ENCODE results near the gene PRPF6. TPM values are rescaled to one million over a fixed set of nuclear protein-coding genes. Genes with fewer than 3 reads are reported as not detected.
A peak's percentile ranks its signal among the peaks of the same experiment; 100 is the strongest.

Gene PRPF6
- total and polyA plus RNA-seq, 2 of the 13 experiments (the other 11 are each of a cell fraction or from before 2014, with no cell fraction given), result 63.7 to 101 TPM

DNA sequence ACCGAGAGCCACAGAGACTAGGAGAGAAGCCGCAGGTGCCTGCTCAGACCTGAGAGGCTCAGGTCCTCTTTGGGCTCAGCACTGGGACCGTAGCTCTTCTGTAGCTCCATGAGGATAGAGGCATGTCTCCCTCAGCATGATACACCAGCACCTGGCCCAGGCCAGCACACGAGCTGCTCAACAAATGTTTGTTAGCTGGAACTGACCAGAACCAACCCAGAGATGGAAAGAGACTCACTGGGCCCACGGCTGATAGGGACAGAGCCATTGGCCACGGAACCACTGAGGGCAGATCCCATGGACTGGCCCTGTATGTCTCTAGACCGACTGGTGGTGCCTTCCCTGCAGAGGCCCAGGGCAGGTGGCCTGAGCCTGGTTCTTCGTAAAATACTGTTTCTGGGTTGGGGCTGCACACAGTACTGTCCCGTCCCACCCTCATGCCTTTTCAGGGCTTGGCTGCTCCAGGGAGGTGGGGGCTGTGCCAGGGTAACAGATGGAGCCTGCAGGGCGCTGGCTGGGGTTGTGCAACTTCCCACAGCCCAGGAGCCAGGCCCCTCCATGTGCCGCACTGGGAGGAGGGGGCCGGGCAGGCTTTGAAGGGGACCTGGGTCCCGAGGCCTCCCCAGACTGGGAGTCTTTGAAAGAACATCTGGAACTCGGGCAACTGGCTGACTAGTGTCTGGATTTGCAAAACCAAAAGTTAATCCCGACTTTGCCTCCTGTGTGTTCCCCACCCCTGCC, 60.3 kb downstream of the PRPF6 start (continued):
- TF ChIP-seq, protein P1, sequence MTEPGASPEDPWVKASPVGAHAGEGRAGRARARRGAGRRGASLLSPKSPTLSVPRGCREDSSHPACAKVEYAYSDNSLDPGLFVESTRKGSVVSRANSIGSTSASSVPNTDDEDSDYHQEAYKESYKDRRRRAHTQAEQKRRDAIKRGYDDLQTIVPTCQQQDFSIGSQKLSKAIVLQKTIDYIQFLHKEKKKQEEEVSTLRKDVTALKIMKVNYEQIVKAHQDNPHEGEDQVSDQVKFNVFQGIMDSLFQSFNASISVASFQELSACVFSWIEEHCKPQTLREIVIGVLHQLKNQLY (CRISPR knock-in tag; IDR thresholded peaks at IDR 0.05), result 0 out of 2 replicates have a peak, but pooled peaks have one; percentile 14
- TF ChIP-seq ZNF331 (CRISPR knock-in tag; IDR thresholded peaks at IDR 0.05) (peak; percentile 65), REL (CRISPR knock-in tag; conservative IDR thresholded peaks at IDR 0.05) (no peak), YEATS2 (CRISPR knock-in tag; IDR thresholded peaks at IDR 0.05; ENCODE audit: borderline replicate concordance) (no peak), ZNF354B (CRISPR knock-in tag; IDR thresholded peaks at IDR 0.05) (peak; percentile 76; the same call in 1 of the 2 replicates), NBN (conservative IDR thresholded peaks at IDR 0.05) (no peak), MTF2 (CRISPR knock-in tag; IDR thresholded peaks at IDR 0.05; ENCODE audit: borderline replicate concordance) (0 out of 2 replicates have a peak, but pooled peaks have one; percentile 25), NKX3-1 (CRISPR knock-in tag; IDR thresholded peaks at IDR 0.05) (0 out of 2 replicates have a peak, but pooled peaks have one; percentile 13), ZNF766 (CRISPR knock-in tag; IDR thresholded peaks at IDR 0.05; ENCODE audit: borderline replicate concordance) (0 out of 2 replicates have a peak, but pooled peaks have one; percentile 42), RARA (CRISPR knock-in tag; IDR thresholded peaks at IDR 0.05) (peak; percentile 15; the same call in 1 of the 2 replicates), YEATS4 (CRISPR knock-in tag; IDR thresholded peaks at IDR 0.05; ENCODE audit: borderline replicate concordance) (peak; percentile 73), GABPA (IDR thresholded peaks at IDR 0.05; ENCODE audit: low read depth, low read length) (no peak), GABPA (CRISPR knock-in tag; IDR thresholded peaks at IDR 0.05; ENCODE audit: low read depth) (0 out of 2 replicates have a peak, but pooled peaks have one; percentile 6), ZMYM4 (CRISPR knock-in tag; IDR thresholded peaks at IDR 0.05) (0 out of 2 replicates have a peak, but pooled peaks have one; percentile 49)
- TF ChIP-seq, protein P2, sequence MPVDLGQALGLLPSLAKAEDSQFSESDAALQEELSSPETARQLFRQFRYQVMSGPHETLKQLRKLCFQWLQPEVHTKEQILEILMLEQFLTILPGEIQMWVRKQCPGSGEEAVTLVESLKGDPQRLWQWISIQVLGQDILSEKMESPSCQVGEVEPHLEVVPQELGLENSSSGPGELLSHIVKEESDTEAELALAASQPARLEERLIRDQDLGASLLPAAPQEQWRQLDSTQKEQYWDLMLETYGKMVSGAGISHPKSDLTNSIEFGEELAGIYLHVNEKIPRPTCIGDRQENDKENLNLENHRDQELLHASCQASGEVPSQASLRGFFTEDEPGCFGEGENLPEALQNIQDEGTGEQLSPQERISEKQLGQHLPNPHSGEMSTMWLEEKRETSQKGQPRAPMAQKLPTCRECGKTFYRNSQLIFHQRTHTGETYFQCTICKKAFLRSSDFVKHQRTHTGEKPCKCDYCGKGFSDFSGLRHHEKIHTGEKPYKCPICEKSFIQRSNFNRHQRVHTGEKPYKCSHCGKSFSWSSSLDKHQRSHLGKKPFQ (CRISPR knock-in tag; IDR thresholded peaks at IDR 0.05; ENCODE audit: insufficient replicate concordance), result no peak
- TF ChIP-seq, protein P3, sequence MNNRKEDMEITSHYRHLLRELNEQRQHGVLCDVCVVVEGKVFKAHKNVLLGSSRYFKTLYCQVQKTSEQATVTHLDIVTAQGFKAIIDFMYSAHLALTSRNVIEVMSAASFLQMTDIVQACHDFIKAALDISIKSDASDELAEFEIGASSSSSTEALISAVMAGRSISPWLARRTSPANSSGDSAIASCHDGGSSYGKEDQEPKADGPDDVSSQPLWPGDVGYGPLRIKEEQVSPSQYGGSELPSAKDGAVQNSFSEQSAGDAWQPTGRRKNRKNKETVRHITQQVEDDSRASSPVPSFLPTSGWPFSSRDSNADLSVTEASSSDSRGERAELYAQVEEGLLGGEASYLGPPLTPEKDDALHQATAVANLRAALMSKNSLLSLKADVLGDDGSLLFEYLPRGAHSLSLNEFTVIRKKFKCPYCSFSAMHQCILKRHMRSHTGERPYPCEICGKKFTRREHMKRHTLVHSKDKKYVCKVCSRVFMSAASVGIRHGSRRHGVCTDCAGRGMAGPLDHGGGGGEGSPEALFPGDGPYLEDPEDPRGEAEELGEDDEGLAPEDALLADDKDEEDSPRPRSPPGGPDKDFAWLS (CRISPR knock-in tag; IDR thresholded peaks at IDR 0.05; ENCODE audit: borderline replicate concordance), result peak; percentile 90; the same call in 1 of the 2 replicates
- TF ChIP-seq, protein P4, sequence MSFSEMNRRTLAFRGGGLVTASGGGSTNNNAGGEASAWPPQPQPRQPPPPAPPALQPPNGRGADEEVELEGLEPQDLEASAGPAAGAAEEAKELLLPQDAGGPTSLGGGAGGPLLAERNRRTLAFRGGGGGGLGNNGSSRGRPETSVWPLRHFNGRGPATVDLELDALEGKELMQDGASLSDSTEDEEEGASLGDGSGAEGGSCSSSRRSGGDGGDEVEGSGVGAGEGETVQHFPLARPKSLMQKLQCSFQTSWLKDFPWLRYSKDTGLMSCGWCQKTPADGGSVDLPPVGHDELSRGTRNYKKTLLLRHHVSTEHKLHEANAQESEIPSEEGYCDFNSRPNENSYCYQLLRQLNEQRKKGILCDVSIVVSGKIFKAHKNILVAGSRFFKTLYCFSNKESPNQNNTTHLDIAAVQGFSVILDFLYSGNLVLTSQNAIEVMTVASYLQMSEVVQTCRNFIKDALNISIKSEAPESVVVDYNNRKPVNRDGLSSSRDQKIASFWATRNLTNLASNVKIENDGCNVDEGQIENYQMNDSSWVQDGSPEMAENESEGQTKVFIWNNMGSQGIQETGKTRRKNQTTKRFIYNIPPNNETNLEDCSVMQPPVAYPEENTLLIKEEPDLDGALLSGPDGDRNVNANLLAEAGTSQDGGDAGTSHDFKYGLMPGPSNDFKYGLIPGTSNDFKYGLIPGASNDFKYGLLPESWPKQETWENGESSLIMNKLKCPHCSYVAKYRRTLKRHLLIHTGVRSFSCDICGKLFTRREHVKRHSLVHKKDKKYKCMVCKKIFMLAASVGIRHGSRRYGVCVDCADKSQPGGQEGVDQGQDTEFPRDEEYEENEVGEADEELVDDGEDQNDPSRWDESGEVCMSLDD (CRISPR knock-in tag; IDR thresholded peaks at IDR 0.05; ENCODE audit: borderline replicate concordance), result peak; percentile 42; the same call in 1 of the 2 replicates

Measured in HepG2 (cell line).